CD4-positive, alpha-beta T cell treated with Interleukin-17A for 1 hour (primary cell): ENCODE results near the gene GBF1.
"Not testable (repeated sequence)": the region's sequence is repeated elsewhere in the genome, so short reads cannot be mapped to it uniquely, and the experiment has no call there.

Source experiments
- DNase-seq: peaks from one replicate; pipeline ENCODE4 v3.0.0-alpha.2; 2020

Gene GBF1

GRCh38 chr10:102268375-102268888 lies 23.1 kb downstream of the GBF1 start:
- no peak for DNase-seq

GRCh38 chr10:102269017-102269416 lies 23.7 kb downstream of the GBF1 start:
- no peak for DNase-seq

- no peak for DNase-seq
Observed at GRCh38 chr10:102274062-102274461, 28.7 kb downstream of the GBF1 start.

GRCh38 chr10:102275343-102275742 lies 30.0 kb downstream of the GBF1 start:
- no peak for DNase-seq

GRCh38 chr10:102279104-102279503 lies 33.8 kb downstream of the GBF1 start:
- DNase-seq = no peak

GRCh38 chr10:102280397-102281101 lies 35.2 kb downstream of the GBF1 start:
- no peak for DNase-seq

- no peak for DNase-seq
Observed at GRCh38 chr10:102281102-102281487, 35.8 kb downstream of the GBF1 start.

GRCh38 chr10:102283488-102283887 lies 38.2 kb downstream of the GBF1 start:
- DNase-seq = no peak

- DNase-seq = no peak
Observed at GRCh38 chr10:102283890-102284289, 38.6 kb downstream of the GBF1 start.

GRCh38 chr10:102284531-102284930 lies 39.2 kb downstream of the GBF1 start:
- no peak for DNase-seq

- DNase-seq = no peak
Observed at GRCh38 chr10:102285133-102285532, 39.8 kb downstream of the GBF1 start.

- no peak for DNase-seq
Observed at GRCh38 chr10:102286216-102286615, 40.9 kb downstream of the GBF1 start.

- no peak for DNase-seq
Observed at GRCh38 chr10:102287538-102287937, 42.2 kb downstream of the GBF1 start.

GRCh38 chr10:102287991-102288390 lies 42.7 kb downstream of the GBF1 start:
- no peak for DNase-seq

- DNase-seq = no peak
Observed at GRCh38 chr10:102289356-102289755, 44.0 kb downstream of the GBF1 start.

- no peak for DNase-seq
Observed at GRCh38 chr10:102289840-102290239, 44.5 kb downstream of the GBF1 start.

GRCh38 chr10:102291221-102291905 lies 46.0 kb downstream of the GBF1 start:
- DNase-seq = no peak

GRCh38 chr10:102297101-102297500 lies 51.8 kb downstream of the GBF1 start:
- no peak for DNase-seq

GRCh38 chr10:102298899-102299298 lies 53.6 kb downstream of the GBF1 start:
- no peak for DNase-seq

- DNase-seq = no peak
Observed at GRCh38 chr10:102299873-102300272, 54.5 kb downstream of the GBF1 start.

- DNase-seq = no peak
Observed at GRCh38 chr10:102300278-102300843, 55.0 kb downstream of the GBF1 start.

GRCh38 chr10:102300912-102301311 lies 55.6 kb downstream of the GBF1 start:
- DNase-seq = not testable (repeated sequence)

- not testable (repeated sequence) for DNase-seq
Observed at GRCh38 chr10:102301332-102301731, 56.0 kb downstream of the GBF1 start.

- no peak for DNase-seq
Observed at GRCh38 chr10:102302611-102303010, 57.3 kb downstream of the GBF1 start.
